ENCODE measurements around the gene ISL1. TPM values are rescaled to one million over a fixed set of nuclear protein-coding genes. Genes with fewer than 3 reads are reported as not detected.

ISL1 gene
- total and polyA plus RNA-seq, 2 donors (not counting 1 experiment from before 2014, with no cell fraction given) = not detected

DNA sequence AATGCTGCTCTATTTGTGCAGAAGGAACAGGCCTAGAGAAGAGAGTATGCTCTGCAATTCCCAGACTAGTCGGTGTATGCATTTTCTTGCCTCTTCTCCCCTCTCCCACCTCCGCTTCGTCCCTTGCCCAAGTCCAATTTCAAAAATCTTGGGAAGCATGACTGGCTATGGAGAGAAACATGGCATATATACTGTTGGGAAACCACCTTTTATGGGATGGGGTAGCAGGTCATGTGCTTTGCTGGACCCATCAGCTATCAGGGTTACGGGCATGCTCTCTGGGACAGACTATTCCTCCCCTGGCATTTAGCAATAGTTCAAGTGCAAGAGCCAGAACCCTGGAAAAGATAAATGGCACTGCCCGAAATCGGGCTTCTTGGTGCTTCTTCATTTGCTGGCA lies 12.0 kb downstream of the ISL1 start:
- ChIA-PET CTCF (no interaction called here), POLR2A (no interaction called here)
- H3K9ac ChIP-seq (ENCODE audit: low read length) = no peak overlapping the region
- H3K4me1 ChIP-seq (ENCODE audit: control insufficient read depth in 2 of 2, insufficient read depth in 2 of 2, low read length in 2 of 2) = no peaks in the 10 kb centered on the region
- H4K20me1 ChIP-seq (ENCODE audit: control insufficient read depth, insufficient read depth, low read length, poor library complexity, severe bottlenecking) = no peaks in the 10 kb centered on the region
- DNase-seq (no peak), ATAC-seq (ENCODE audit: low read depth) (no peak)
- H3K4me2 ChIP-seq (replicated peaks; ENCODE audit: low read depth, low read length, poor library complexity, severe bottlenecking) = no peak overlapping the region
- no peaks in the 10 kb centered on the region for H3K79me2 ChIP-seq (ENCODE audit: control insufficient read depth, insufficient read depth, low read length)
- H3K27me3 ChIP-seq (replicated peaks in 1 of 4; ENCODE audit: control extremely low read depth in 1 of 4, control insufficient read depth in 3 of 4, insufficient read depth in 4 of 4, low read length in 3 of 4) = peaks cover 0 to 31% (median 13%) of the 10 kb centered on the region in 4 experiments
- TF ChIP-seq, protein P1, sequence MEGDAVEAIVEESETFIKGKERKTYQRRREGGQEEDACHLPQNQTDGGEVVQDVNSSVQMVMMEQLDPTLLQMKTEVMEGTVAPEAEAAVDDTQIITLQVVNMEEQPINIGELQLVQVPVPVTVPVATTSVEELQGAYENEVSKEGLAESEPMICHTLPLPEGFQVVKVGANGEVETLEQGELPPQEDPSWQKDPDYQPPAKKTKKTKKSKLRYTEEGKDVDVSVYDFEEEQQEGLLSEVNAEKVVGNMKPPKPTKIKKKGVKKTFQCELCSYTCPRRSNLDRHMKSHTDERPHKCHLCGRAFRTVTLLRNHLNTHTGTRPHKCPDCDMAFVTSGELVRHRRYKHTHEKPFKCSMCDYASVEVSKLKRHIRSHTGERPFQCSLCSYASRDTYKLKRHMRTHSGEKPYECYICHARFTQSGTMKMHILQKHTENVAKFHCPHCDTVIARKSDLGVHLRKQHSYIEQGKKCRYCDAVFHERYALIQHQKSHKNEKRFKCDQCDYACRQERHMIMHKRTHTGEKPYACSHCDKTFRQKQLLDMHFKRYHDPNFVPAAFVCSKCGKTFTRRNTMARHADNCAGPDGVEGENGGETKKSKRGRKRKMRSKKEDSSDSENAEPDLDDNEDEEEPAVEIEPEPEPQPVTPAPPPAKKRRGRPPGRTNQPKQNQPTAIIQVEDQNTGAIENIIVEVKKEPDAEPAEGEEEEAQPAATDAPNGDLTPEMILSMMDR (IDR thresholded peaks at IDR 0.05) = no peak
- no peak for TF ChIP-seq EZH2 (IDR thresholded peaks at IDR 0.05; ENCODE audit: borderline replicate concordance, insufficient read depth, low read depth, low read length, poor library complexity, severe bottlenecking)
- no peak overlapping the region for H2AFZ ChIP-seq (ENCODE audit: insufficient read depth, low read depth, low read length, poor library complexity, severe bottlenecking)
- intact Hi-C loops (cut with micrococcal nuclease) = no loop called here
- H3K36me3 ChIP-seq (replicated peaks in 1 of 2; ENCODE audit: control extremely low read depth in 1 of 2, control insufficient read depth in 1 of 2, extremely low read depth in 1 of 2, insufficient read depth in 2 of 2, low read length in 1 of 2) = no peaks in the 10 kb centered on the region
- no peak overlapping the region for H3K27ac ChIP-seq (ENCODE audit: low read length in 2 of 2)
- peaks cover 0 to 17% (median 0%) of the 10 kb centered on the region in 3 donors for H3K9me3 ChIP-seq (ENCODE audit: control extremely low read depth in 1 of 3, control insufficient read depth in 2 of 3, insufficient read depth in 1 of 3, low read length in 2 of 3)
- Mint-ChIP-seq H3K27me3 (peaks cover 71% of the 10 kb centered on the region), H3K4me3 (no peak overlapping the region), H3K27ac (no peak overlapping the region), H3K9me3 (ENCODE audit: insufficient read depth) (no peaks in the 10 kb centered on the region), H3K4me1 (no peaks in the 10 kb centered on the region)
- no peak overlapping the region for H3K4me3 ChIP-seq (ENCODE audit: control extremely low read depth in 1 of 5, extremely low read depth in 1 of 5, insufficient read depth in 1 of 5, low read depth in 2 of 5, low read length in 4 of 5)
- 62% methylated on average over 1 of the region's 6 CpGs for WGBS (ENCODE audit: insufficient coverage)

DNA sequence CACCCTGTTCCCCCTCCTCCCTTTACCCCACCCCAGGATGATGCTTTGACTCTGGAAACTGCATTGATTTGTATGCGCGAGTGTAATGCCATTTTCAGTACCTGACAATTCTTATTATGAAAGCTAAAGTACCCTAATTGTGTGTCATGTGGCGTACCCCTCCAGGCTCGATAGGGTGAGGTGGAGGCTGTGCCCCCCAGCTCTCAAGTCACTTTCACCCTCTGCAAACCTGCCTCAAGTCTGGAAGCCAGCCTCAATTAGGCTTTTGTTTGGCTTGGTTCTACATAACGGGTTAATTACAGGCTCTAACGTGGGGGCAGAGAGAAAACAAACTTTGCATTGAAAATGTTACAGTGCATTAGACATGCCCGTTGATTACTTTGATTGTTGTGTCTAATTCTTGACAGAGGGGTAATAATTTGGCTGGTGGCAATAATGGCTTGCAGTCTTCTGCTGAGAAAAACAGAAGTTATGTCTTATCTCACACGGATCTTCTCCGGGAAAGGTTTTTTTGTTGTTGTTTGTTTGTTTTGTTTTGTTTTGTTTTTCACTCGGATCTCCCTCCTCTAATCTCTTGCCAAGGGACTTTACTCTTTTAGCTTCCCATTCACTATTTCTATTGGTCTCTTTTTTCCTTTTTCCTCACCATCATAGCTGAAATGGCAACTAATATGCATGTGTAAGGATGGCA lies 12.6 kb downstream of the ISL1 start:
- no peak overlapping the region for H2AFZ ChIP-seq (ENCODE audit: insufficient read depth, low read depth, low read length, poor library complexity, severe bottlenecking)
- 11% methylated on average over 3 of the region's 10 CpGs for WGBS (ENCODE audit: insufficient coverage)
- H3K4me2 ChIP-seq (replicated peaks; ENCODE audit: low read depth, low read length, poor library complexity, severe bottlenecking) = no peak overlapping the region
- no peak overlapping the region for H3K9ac ChIP-seq (ENCODE audit: low read length)
- Mint-ChIP-seq H3K4me3 (no peak overlapping the region), H3K27me3 (peaks cover 70% of the 10 kb centered on the region), H3K27ac (no peak overlapping the region), H3K9me3 (ENCODE audit: insufficient read depth) (no peaks in the 10 kb centered on the region), H3K4me1 (no peaks in the 10 kb centered on the region)
- intact Hi-C loops (cut with micrococcal nuclease) = no loop called here
- no peak overlapping the region for H3K4me3 ChIP-seq (ENCODE audit: control extremely low read depth in 1 of 5, extremely low read depth in 1 of 5, insufficient read depth in 1 of 5, low read depth in 2 of 5, low read length in 4 of 5)
- CTCF ChIA-PET = no interaction called here
- no peak for ATAC-seq (ENCODE audit: low read depth)
- TF ChIP-seq, protein P1 (IDR thresholded peaks at IDR 0.05) = no peak
- TF ChIP-seq EZH2 (IDR thresholded peaks at IDR 0.05; ENCODE audit: borderline replicate concordance, insufficient read depth, low read depth, low read length, poor library complexity, severe bottlenecking) = no peak
- H4K20me1 ChIP-seq (ENCODE audit: control insufficient read depth, insufficient read depth, low read length, poor library complexity, severe bottlenecking) = no peaks in the 10 kb centered on the region
- H3K79me2 ChIP-seq (ENCODE audit: control insufficient read depth, insufficient read depth, low read length) = no peaks in the 10 kb centered on the region
- H3K4me1 ChIP-seq (ENCODE audit: control insufficient read depth in 2 of 2, insufficient read depth in 2 of 2, low read length in 2 of 2) = no peaks in the 10 kb centered on the region
- no peak overlapping the region for H3K27ac ChIP-seq (ENCODE audit: low read length in 2 of 2)
- DNase-seq = no peak
- H3K36me3 ChIP-seq (replicated peaks in 1 of 2; ENCODE audit: control extremely low read depth in 1 of 2, control insufficient read depth in 1 of 2, extremely low read depth in 1 of 2, insufficient read depth in 2 of 2, low read length in 1 of 2) = no peaks in the 10 kb centered on the region
- POLR2A ChIA-PET = no interaction called here
- H3K9me3 ChIP-seq (ENCODE audit: control extremely low read depth in 1 of 3, control insufficient read depth in 2 of 3, insufficient read depth in 1 of 3, low read length in 2 of 3) = peaks cover 0 to 15% (median 0%) of the 10 kb centered on the region in 3 donors
- peaks cover 0 to 26% (median 12%) of the 10 kb centered on the region in 4 experiments for H3K27me3 ChIP-seq (replicated peaks in 1 of 4; ENCODE audit: control extremely low read depth in 1 of 4, control insufficient read depth in 3 of 4, insufficient read depth in 4 of 4, low read length in 3 of 4)
